ENCODE measurements around the gene MYOM1. TPM values are rescaled to one million over a fixed set of nuclear protein-coding genes. Genes with fewer than 3 reads are reported as not detected.

Gene MYOM1
- total RNA-seq, 2 donors from 2014 or later, result 0.52 to 2.0 TPM

GRCh38 chr18:3193331-3193730 lies 26.4 kb downstream of the MYOM1 start:
- Mint-ChIP-seq H3K4me3 (no peak overlapping the region), H3K36me3 (ENCODE audit: low read depth) (no peaks in the 10 kb centered on the region), H3K4me1 (no peaks in the 10 kb centered on the region), H3K27ac (no peak overlapping the region), H3K27me3 (peaks cover 10% of the 10 kb centered on the region), H3K9me3 (no peaks in the 10 kb centered on the region)
- ATAC-seq (replicated peaks), result no peak

GRCh38 chr18:3192752-3193151 lies 27.0 kb downstream of the MYOM1 start:
- no peak overlapping the region for H3K4me3 Mint-ChIP-seq
- ATAC-seq (replicated peaks), result no peak
- no peaks in the 10 kb centered on the region for H3K4me1 Mint-ChIP-seq
- H3K27me3 Mint-ChIP-seq, result peaks cover 10% of the 10 kb centered on the region
- H3K27ac Mint-ChIP-seq, result no peak overlapping the region
- no peaks in the 10 kb centered on the region for H3K36me3 Mint-ChIP-seq (ENCODE audit: low read depth)
- no peaks in the 10 kb centered on the region for H3K9me3 Mint-ChIP-seq

GRCh38 chr18:3192286-3192685 lies 27.5 kb downstream of the MYOM1 start:
- no peak overlapping the region for H3K4me3 Mint-ChIP-seq
- H3K27me3 Mint-ChIP-seq, result peaks cover 10% of the 10 kb centered on the region
- H3K27ac Mint-ChIP-seq, result peak overlapping the region; percentile 23
- H3K9me3 Mint-ChIP-seq, result no peaks in the 10 kb centered on the region
- no peaks in the 10 kb centered on the region for H3K4me1 Mint-ChIP-seq
- no peak for ATAC-seq (replicated peaks)
- H3K36me3 Mint-ChIP-seq (ENCODE audit: low read depth), result no peaks in the 10 kb centered on the region

- Mint-ChIP-seq H3K36me3 (ENCODE audit: low read depth) (no peaks in the 10 kb centered on the region), H3K27me3 (peaks cover 9% of the 10 kb centered on the region), H3K9me3 (no peaks in the 10 kb centered on the region), H3K4me1 (no peaks in the 10 kb centered on the region), H3K27ac (no peak overlapping the region), H3K4me3 (no peak overlapping the region)
- no peak for ATAC-seq (replicated peaks)
These were observed 29.2 kb downstream of the MYOM1 start for GRCh38 chr18:3190610-3191009.

GRCh38 chr18:3189884-3190283 lies 29.9 kb downstream of the MYOM1 start:
- no peaks in the 10 kb centered on the region for H3K9me3 Mint-ChIP-seq
- no peak overlapping the region for H3K27ac Mint-ChIP-seq
- ATAC-seq (replicated peaks), result no peak
- peaks cover 6% of the 10 kb centered on the region for H3K27me3 Mint-ChIP-seq
- H3K4me3 Mint-ChIP-seq, result no peak overlapping the region
- H3K36me3 Mint-ChIP-seq (ENCODE audit: low read depth), result no peaks in the 10 kb centered on the region
- H3K4me1 Mint-ChIP-seq, result no peaks in the 10 kb centered on the region

GRCh38 chr18:3186678-3187658 lies 32.8 kb downstream of the MYOM1 start:
- no peak overlapping the region for H3K4me3 Mint-ChIP-seq
- H3K9me3 Mint-ChIP-seq, result no peaks in the 10 kb centered on the region
- no peaks in the 10 kb centered on the region for H3K4me1 Mint-ChIP-seq
- no peak for ATAC-seq (replicated peaks)
- no peaks in the 10 kb centered on the region for H3K27me3 Mint-ChIP-seq
- no peaks in the 10 kb centered on the region for H3K36me3 Mint-ChIP-seq (ENCODE audit: low read depth)
- H3K27ac Mint-ChIP-seq, result peak overlapping the region; percentile 46

GRCh38 chr18:3184275-3184963 lies 35.3 kb downstream of the MYOM1 start:
- no peaks in the 10 kb centered on the region for H3K36me3 Mint-ChIP-seq (ENCODE audit: low read depth)
- no peaks in the 10 kb centered on the region for H3K27me3 Mint-ChIP-seq
- no peak for ATAC-seq (replicated peaks)
- no peaks in the 10 kb centered on the region for H3K9me3 Mint-ChIP-seq
- no peak overlapping the region for H3K4me3 Mint-ChIP-seq
- no peak overlapping the region for H3K27ac Mint-ChIP-seq
- no peaks in the 10 kb centered on the region for H3K4me1 Mint-ChIP-seq

GRCh38 chr18:3183103-3183717 lies 36.6 kb downstream of the MYOM1 start:
- Mint-ChIP-seq H3K27ac (no peak overlapping the region), H3K27me3 (no peaks in the 10 kb centered on the region), H3K36me3 (ENCODE audit: low read depth) (no peaks in the 10 kb centered on the region), H3K9me3 (no peaks in the 10 kb centered on the region), H3K4me1 (no peaks in the 10 kb centered on the region), H3K4me3 (no peak overlapping the region)
- ATAC-seq (replicated peaks), result no peak

- Mint-ChIP-seq H3K36me3 (ENCODE audit: low read depth) (no peaks in the 10 kb centered on the region), H3K9me3 (no peaks in the 10 kb centered on the region), H3K4me3 (no peak overlapping the region), H3K4me1 (no peaks in the 10 kb centered on the region), H3K27ac (no peak overlapping the region), H3K27me3 (no peaks in the 10 kb centered on the region)
- no peak for ATAC-seq (replicated peaks)
These were observed 39.4 kb downstream of the MYOM1 start for GRCh38 chr18:3180325-3180724.

- H3K27ac Mint-ChIP-seq, result no peak overlapping the region
- H3K36me3 Mint-ChIP-seq (ENCODE audit: low read depth), result no peaks in the 10 kb centered on the region
- H3K27me3 Mint-ChIP-seq, result no peaks in the 10 kb centered on the region
- H3K9me3 Mint-ChIP-seq, result no peaks in the 10 kb centered on the region
- no peak overlapping the region for H3K4me3 Mint-ChIP-seq
- no peak for ATAC-seq (replicated peaks)
- H3K4me1 Mint-ChIP-seq, result no peaks in the 10 kb centered on the region
These were observed 40.2 kb downstream of the MYOM1 start for GRCh38 chr18:3179430-3180089.

GRCh38 chr18:3177902-3178687 lies 41.7 kb downstream of the MYOM1 start:
- Mint-ChIP-seq H3K27ac (no peak overlapping the region), H3K27me3 (no peaks in the 10 kb centered on the region), H3K36me3 (ENCODE audit: low read depth) (no peaks in the 10 kb centered on the region), H3K9me3 (no peaks in the 10 kb centered on the region), H3K4me3 (no peak overlapping the region), H3K4me1 (no peaks in the 10 kb centered on the region)
- peak; percentile 69 for ATAC-seq (replicated peaks)

GRCh38 chr18:3175195-3175758 lies 44.5 kb downstream of the MYOM1 start:
- Mint-ChIP-seq H3K36me3 (ENCODE audit: low read depth) (no peaks in the 10 kb centered on the region), H3K27me3 (no peaks in the 10 kb centered on the region), H3K4me1 (no peaks in the 10 kb centered on the region), H3K9me3 (no peaks in the 10 kb centered on the region), H3K27ac (no peak overlapping the region), H3K4me3 (no peak overlapping the region)
- ATAC-seq (replicated peaks), result no peak

GRCh38 chr18:3172097-3172496 lies 47.7 kb downstream of the MYOM1 start:
- H3K27me3 Mint-ChIP-seq, result no peaks in the 10 kb centered on the region
- no peaks in the 10 kb centered on the region for H3K4me1 Mint-ChIP-seq
- ATAC-seq (replicated peaks), result no peak
- no peaks in the 10 kb centered on the region for H3K9me3 Mint-ChIP-seq
- H3K36me3 Mint-ChIP-seq (ENCODE audit: low read depth), result no peaks in the 10 kb centered on the region
- H3K4me3 Mint-ChIP-seq, result no peak overlapping the region
- H3K27ac Mint-ChIP-seq, result no peak overlapping the region

Measured in activated T-helper 17 cell treated with anti-CD3 and anti-CD28 coated beads, Interleukin-2, amount 50 U/mL, for 72 hours (primary cell).